Sciatic nerve (tissue), 2 donors: Measurements from ENCODE around the gene EZR. TPM values are rescaled to one million over a fixed set of nuclear protein-coding genes. Genes with fewer than 3 reads are reported as not detected.
"Not testable (repeated sequence)": the region's sequence is repeated elsewhere in the genome, so short reads cannot be mapped to it uniquely, and the experiment has no call there.

ENCODE experiments used
- ATAC-seq: fragments of 200-7000 bp; cut with Tn5 transposase; one replicate; pipeline ENCODE4 v1.9.1; 2020; ENCODE audit warnings: mild to moderate bottlenecking, moderate library complexity
- DNase-seq: peaks from one replicate; pipeline ENCODE4 v3.0.0-alpha.2; 2020; ENCODE audit warnings: low spot score
- intact Hi-C: fragments of 100-400 bp; cut with DNase I; formaldehyde crosslinking; loops from one replicate; pipeline ENCODE4 v1.14.2; 2022
- total RNA-seq: library from RNA; stranded (reverse); fragmentation: NEBNext Ultra II Directional; extraction: Animal tissue kit (Norgen Biotek cat#: 25700); gene quantifications from one replicate; pipeline ENCODE4 v1.2.1, GENCODE V29; 2021
- donor health status: DM: no; HTN: no; CAD: no.
- donor health status: DM: no; HTN: no; CAD: no.

The EZR gene
- total RNA-seq, 1 donor from 2014 or later = 113 TPM

- ATAC-seq (peak; percentile 36), DNase-seq (no peak)
- intact Hi-C loops = no loop called here
Observed at GRCh38 chr6:158825038-158825950, 6.1 kb upstream of the EZR start.

- DNase-seq, ATAC-seq, intact Hi-C loops: not testable (repeated sequence)
Observed at GRCh38 chr6:158823616-158824015, 4.4 kb upstream of the EZR start.

- intact Hi-C loops = no loop called here
- ATAC-seq (no peak), DNase-seq (no peak)
Observed at GRCh38 chr6:158819977-158820622, 932 bp upstream of the EZR start.

GRCh38 chr6:158818581-158819212 is 471 bp downstream of the EZR start:
- intact Hi-C loops = no loop called here
- ATAC-seq (peak; percentile 23), DNase-seq (peak; percentile 80)

GRCh38 chr6:158817728-158818580 is 1.2 kb downstream of the EZR start:
- ATAC-seq (peak; percentile 79), DNase-seq (peak; percentile 87)
- intact Hi-C loops = no loop called here

- peak; percentile 27 for ATAC-seq
- intact Hi-C loops = no loop called here
- no peak for DNase-seq
Observed at GRCh38 chr6:158816803-158817727, 2.1 kb downstream of the EZR start.

- intact Hi-C loops = no loop called here
- DNase-seq (no peak), ATAC-seq (no peak)
Observed at GRCh38 chr6:158816329-158816728, 2.8 kb downstream of the EZR start.

- DNase-seq (no peak), ATAC-seq (no peak)
- intact Hi-C loops = no loop called here
Observed at GRCh38 chr6:158815907-158816306, 3.3 kb downstream of the EZR start.

- ATAC-seq = peak; percentile 12
- no peak for DNase-seq
- intact Hi-C loops = no loop called here
Observed at GRCh38 chr6:158815379-158815724, 3.8 kb downstream of the EZR start.

GRCh38 chr6:158813032-158813431 is 6.1 kb downstream of the EZR start:
- intact Hi-C loops = no loop called here
- ATAC-seq = no peak
- DNase-seq = no peak

- no peak for DNase-seq
- intact Hi-C loops = no loop called here
- no peak for ATAC-seq
Observed at GRCh38 chr6:158812611-158813010, 6.6 kb downstream of the EZR start.

- DNase-seq (no peak), ATAC-seq (no peak)
- intact Hi-C loops = no loop called here
Observed at GRCh38 chr6:158810155-158811095, 8.7 kb downstream of the EZR start.

- intact Hi-C loops = no loop called here
- peak; percentile 49 for ATAC-seq
- DNase-seq = no peak
Observed at GRCh38 chr6:158808941-158809678, 10.1 kb downstream of the EZR start.

- intact Hi-C loops = no loop called here
- DNase-seq (no peak), ATAC-seq (no peak)
Observed at GRCh38 chr6:158808442-158808833, 10.7 kb downstream of the EZR start.

GRCh38 chr6:158807515-158808441 is 11.4 kb downstream of the EZR start:
- DNase-seq = no peak
- intact Hi-C loops = no loop called here
- no peak for ATAC-seq
